GM18519 (cell line): ENCODE results near the gene ST8SIA4.
"Not testable (repeated sequence)": the region's sequence is repeated elsewhere in the genome, so short reads cannot be mapped to it uniquely, and the experiment has no call there.

Experiments
- ATAC-seq: cut with Tn5 transposase; IDR thresholded peaks from one replicate; pipeline ENCODE4 v1.9.1; 2021; ENCODE audit warnings: mild to moderate bottlenecking, moderate library complexity; ENCODE audit not compliant: unreplicated experiment, low FRiP score

ST8SIA4 gene

DNA sequence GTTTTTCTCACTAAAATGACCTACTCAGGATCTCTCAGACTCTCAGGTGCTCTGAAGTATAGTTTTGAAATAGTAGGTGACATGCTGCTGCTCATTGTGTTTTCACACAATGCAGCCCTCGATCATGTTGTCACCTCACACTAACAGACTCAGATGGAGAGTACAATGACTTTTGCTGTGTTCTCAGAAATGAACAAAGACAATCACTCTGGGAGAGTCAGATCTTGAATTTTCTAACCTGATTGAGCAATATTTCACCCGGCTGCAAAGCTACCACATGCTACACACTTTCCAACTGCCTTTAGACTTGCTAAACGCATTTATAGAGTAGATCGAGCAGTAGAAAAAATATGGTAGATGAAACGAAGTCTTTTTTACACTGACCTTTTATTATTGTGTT, 113.4 kb downstream of the ST8SIA4 start:
- no peak for ATAC-seq

DNA sequence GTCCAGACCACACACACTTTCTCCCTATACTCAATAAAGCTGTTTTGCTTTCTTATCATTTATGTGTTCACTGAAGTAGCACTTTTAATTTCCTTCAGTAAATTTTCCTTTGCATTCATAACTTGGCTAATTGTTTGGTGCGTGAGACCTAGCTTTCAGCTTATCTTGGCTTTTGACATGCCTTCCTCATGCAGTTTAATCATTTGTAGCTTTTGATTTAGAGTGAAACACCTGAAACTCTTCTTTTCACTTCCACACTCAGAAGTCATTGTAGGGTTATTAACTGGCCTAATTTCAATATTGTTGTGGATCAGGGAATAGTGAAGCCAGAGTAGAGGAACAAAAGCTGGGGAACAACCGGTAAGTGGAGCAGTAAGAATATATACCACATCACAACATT, 114.7 kb downstream of the ST8SIA4 start:
- no peak for ATAC-seq

DNA sequence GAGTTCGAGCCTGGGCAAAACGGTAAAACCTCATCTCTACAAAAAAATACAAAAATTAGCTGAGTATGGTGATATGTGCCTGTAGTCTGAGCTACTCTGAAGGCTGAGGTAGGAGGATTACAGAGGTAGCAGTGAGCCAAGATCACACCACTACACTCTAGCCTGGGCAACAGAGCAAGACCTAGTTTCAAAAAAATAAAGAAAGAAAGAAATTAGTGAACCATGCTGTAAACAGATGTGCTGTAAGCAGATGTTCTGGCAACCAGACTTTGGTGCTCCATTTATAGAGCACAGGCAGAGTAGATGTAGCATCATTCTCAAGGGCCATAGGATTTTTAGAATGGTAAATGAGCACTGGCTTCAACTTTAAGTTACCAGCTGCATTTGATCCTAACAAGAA, 115.4 kb downstream of the ST8SIA4 start:
- ATAC-seq: peak; percentile 86

DNA sequence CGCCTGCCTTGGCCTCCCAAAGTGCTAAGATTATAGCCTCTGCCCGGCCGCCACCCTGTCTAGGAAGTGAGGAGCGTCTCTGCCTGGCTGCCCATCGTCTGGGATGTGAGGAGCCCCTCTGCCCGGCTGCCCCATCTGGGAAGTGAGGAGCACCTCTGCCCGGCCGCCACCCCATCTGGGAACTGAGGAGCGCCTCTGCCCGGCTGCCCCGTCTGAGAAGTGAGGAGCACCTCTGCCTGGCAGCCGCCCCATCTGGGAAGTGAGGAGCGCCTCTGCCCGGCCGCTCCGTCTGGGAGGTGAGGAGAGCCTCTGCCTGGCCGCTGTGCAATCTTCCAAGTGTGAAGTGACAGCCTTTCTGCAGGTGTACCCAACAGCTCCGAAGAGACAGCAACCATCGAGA, 117.5 kb downstream of the ST8SIA4 start:
- ATAC-seq: not testable (repeated sequence)

DNA sequence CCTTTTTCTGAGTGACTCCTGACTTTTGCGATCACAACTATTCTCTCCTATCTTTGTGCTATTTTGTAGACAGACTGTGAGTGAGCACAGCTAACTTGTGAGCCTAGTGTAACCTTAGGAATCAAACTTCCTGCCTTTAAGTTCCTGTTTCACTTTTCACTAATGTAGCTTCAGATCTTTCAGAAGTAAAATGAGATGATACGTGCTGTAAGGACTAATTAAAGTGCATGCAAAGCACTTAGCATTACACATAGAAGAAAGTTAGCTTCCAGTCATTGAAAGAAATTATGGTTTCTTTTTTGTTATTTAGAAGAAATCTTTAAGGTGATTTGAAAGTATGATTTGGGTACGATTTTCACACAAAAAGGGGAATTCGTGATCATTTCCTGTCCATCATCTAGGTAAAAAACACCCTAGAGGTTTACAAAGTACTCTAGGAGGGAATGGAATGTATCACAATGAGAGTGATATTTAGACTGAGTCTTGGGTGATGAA, 122.7 kb downstream of the ST8SIA4 start:
- ATAC-seq: peak; percentile 83

DNA sequence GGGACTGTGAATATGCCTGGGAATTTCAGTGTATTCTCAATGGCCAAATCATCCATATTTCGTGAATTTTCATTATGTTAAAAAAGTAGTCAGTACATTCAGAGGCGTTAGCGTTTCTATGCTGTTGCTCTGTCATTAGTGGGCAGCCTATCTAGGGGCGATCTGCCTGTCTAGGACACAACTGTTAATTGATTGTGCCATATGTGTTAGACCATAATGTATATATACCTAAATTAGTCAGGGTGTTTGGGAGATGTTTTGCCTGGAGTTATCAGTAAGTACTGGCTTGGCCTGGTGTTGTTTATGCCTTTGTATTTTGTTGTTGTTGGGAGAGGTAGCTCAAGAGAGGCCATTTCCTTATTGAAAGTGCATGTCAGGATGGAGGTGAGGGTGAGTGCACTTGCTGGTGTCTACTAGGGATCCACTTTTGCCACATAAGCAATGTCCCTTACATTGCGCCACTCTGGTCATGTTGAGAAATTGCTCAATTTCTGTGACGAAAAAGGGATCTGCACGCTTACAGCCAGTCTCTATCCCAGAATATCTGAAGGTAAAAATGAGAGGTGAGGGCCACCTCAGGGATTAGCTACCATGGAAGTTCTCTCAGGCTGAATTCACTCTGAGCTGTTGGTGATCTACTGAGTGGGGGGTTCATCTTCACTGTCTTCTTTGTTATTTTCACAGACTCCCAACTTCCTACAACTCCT, 123.3 kb downstream of the ST8SIA4 start:
- peak; percentile 7 for ATAC-seq

DNA sequence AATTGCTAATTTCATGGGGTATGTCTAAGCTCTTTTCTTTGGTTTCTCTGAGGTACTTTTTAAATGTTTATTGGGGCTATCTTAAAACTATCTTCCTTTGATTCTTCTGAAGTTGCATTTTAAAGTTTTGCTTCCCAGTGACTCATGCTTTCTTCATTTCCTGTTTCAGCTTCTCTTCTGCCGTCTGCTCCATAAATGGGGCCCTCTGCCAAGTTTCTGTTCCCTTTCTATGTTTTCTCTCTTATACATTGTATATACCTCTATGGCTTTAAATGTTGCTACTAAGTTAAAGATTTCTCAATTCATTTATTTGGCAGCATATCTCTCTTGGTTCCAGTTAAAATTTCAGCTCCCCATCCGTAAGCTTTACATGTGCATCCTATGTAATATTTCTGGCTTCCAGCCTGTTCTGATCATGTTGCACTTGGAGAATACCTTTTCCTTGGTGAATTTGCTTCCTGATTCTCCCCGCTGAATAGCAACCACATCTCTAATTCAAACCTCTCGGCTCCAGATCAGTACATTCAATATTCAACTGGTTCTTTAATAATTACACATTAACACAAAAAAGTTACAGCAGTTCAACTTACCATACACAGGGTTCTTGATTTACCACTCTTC, 125.3 kb downstream of the ST8SIA4 start:
- peak; percentile 56 for ATAC-seq

DNA sequence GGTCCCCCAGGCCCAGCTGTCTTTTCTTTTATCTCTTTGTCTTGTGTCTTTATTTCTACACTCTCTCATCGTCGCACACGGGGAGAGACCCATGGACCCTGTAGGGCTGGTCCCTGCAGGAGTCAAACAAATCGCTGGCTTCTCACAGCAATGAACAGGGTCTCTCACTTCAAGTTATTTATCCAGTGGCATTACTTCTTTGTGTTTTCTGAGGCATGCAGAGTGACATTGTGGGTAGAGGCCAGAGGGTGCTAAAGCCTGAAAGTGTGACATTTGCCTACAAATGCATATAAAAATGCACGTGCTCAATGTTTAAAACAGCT, 127.6 kb downstream of the ST8SIA4 start:
- ATAC-seq: no peak

DNA sequence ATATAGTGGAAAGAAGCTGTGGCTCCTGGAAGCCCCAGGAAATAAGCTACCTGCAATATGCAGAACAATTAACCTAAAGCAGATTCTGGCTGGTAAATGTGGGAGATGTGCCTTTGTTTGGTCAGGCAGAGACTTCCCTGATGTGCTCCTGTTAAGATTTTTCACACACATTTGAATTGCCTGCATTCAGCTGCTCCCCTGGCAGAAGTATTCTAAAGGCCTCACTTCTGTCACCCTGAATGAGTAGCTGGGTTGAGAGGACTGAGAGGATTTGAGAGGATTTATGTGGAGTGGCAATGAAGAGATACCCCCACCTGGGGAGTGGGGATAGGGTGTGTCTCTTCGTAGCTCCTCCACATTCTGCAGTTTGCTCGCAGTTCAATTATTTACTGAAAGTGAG, 130.5 kb downstream of the ST8SIA4 start:
- no peak for ATAC-seq

DNA sequence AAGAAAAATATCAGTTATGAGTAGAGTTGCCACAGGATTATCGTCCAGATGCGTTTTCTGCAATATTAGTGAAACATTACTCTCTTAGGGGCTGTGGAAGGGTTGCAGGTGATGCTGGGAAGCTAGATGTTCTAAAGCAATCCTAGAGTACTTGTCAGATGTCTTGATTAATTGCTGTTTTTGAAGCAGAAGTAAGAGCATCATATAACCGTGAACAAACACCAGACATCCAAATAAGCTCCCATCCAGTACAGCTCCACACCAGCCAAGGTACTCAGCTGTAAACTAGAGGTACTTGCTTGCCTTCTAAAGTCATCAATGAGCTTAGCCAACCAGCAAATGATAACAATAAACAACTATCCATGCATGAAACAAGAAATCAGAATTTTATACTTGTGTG, 131.1 kb downstream of the ST8SIA4 start:
- no peak for ATAC-seq

DNA sequence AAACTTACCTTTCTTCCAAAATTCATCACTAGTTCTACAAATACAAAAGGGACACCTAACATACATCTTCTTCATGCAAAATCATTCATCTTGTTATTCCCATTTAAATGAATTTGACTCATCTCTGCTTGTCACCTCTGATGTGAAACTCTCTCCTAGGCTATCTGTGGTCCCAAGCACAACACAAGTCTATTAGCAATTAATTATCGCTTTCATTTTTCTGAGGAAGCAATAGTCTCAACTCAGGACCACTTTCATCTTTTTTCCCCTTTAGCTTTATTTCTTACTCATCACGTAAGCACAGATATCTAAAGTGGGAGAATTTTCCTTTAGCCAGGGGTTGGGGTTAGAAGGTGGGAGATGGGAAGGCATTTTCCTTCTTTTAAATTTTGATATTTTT, 131.9 kb downstream of the ST8SIA4 start:
- ATAC-seq: no peak

DNA sequence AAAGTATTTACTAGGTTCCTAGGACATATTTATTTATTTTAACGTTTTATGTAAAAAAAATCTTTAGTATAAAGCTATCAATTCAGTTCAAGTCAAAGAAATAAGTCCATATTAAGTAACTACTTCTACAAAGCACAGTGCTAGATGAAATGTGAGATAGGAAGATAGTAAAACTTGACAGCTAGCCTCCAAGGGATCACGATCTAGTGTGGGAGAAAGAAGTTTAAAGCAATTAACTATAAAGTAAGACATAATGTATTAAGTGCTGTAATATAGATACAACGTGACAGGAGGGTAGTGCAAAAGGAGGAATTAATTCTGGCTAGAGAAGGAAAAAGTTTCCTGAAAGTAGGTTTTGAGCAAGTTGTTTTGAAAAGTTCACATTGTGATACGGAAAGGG, 134.9 kb downstream of the ST8SIA4 start:
- no peak for ATAC-seq

DNA sequence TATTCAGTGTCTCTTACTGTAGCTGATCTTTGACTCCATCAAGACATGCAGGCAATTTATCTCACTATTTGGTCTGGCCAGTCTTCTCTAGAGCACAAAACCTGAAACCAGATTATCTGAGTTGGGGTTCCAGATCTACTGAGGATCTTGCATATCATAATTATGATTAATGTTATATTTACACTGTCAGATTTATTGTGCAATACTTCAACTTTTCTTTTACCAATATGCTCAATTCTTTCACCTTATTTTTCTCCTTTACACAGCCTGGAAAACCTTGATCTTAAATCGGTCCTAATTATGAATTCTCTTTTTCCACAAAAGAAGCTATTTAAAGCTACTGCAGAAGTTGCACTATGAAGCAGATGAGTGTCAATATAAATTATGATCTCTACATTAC, 140.1 kb downstream of the ST8SIA4 start:
- ATAC-seq: no peak

DNA sequence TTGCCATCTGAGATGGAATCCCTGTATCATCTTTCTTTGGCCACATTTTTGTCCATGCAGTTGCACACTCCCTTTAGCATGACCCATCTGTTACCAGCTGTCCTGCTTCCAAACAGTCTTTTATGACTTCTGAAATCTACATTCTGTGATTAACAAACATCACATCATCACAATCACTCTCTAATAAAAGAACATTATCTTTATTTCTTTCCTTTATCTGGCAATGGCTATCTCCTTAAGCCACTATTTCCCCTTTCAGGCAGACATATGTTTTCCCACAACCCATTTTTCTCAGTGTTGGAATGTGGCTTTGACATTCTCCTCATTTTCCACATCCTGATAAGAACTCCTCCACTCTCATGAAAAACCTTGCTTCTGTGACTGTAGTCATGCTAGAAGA, 141.0 kb downstream of the ST8SIA4 start:
- no peak for ATAC-seq

DNA sequence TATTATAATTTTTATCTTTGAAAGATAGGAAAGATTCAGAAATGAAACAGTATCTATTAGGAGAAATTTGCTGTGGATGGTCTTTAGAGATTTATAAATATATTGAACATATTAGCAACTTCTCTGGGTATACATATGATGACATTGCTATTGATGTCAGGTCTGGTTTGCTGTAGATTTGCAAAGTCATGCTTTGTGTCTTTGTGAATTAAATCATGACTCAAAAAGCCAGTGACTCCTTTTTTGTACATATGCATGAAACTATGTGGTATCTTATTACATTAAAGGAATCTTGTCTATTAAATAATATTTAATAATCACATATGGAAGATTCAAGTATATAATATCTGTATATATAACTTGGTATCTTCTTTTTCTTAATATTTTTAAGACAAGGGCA, 141.9 kb downstream of the ST8SIA4 start:
- ATAC-seq: no peak

DNA sequence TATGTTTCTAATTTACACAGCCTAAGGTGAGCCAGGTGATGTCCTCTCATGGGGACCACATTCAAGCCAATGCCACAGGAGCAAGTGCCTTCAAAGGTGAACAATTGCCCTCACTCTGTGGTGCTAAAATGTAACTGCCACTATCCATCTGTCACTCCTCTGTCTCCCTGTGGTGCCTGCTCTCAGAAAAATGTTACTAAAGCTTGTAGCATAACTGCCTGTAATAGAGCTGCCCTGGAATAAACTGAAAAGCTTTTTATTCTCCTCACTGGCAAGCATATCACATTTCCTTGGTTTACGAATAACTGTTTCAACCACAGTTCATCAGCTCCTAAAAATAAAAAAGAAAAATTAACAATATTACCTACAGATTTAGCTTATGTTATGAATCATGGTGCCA, 142.4 kb downstream of the ST8SIA4 start:
- ATAC-seq: no peak

DNA sequence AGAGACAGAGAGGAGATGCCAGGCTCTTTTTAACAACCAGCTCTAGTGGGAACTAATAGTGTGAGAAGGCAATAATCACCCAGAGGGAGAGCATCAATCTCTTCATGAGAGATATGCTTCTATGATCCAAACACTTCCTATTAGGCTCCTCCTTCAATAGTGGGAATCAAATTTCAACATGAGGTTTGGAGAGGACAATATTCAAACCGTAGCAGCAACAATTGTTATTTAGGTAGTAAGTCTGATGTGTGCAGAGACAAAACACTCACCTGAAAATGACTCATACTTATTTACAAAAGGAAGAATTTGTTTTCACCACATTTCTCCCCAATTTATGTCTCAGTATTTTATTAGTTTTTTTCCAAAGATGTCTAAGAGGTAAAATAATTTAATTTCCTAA, 144.3 kb downstream of the ST8SIA4 start:
- ATAC-seq: no peak

DNA sequence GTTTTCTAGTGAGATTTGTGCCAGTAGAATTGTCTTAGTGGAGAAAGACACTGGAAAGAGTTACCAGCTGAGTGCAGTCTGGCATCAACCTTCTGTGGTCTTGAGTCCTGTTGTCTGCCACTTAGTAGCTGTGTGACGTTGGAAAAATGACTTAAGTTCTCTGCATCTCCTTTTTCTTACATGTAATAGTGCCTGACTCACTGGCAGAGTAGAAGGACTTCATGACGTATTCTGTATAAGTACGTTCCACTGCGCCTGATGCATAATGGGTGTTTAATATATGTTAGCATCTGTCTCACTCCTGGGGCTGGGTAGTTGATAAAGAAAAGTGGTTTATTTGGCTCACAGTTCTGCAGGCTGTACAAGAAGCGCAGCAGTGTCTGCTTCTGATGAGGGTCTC, 144.8 kb downstream of the ST8SIA4 start:
- no peak for ATAC-seq

DNA sequence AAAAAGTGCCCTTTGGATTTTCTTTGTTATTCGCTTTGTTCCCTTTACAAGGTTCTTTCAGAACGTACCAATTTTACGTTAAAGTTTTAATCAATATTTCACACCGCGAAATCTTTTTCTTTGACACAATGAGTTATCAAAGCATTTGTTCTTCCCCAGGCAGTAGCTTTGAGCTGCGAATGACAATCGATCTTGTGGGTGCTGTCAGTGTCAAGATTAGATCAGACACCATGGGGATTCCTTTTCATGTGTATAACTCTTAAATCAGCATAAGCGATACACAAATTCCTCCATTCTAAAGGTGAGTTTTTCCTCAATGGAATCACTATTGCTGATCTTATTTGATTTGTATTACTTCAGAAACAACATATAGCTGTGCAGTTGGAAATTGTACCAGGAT, 145.5 kb downstream of the ST8SIA4 start:
- no peak for ATAC-seq
